Astrocyte (in vitro differentiated cells and primary cell): ENCODE results near the gene ASPN. TPM values are rescaled to one million over a fixed set of nuclear protein-coding genes. Genes with fewer than 3 reads are reported as not detected.

ENCODE experiments used
- DNase-seq: peaks from one replicate; pipeline ENCODE4 v3.0.0-alpha.2; 2010; ENCODE audit warnings: low read depth
- FAIRE-seq: peaks from 2 replicates; lab custom pipeline; 2011; peaks lifted over from hg19 to GRCh38; lab: Jason Lieb, UNC
- H2AFZ ChIP-seq: 2 replicates; pipeline ENCODE4 v1.6.0; 2012; ENCODE audit warnings: low read depth, low read length, inconsistent platforms
- H3K27ac ChIP-seq: 2 replicates; pipeline ENCODE4 v1.5.1; 2011; ENCODE audit warnings: low read depth, low read length, inconsistent platforms
- H3K27me3 ChIP-seq: 2 replicates; pipeline ENCODE4 v1.6.0; 2011; ENCODE audit warnings: low read length, inconsistent platforms; ENCODE audit not compliant: insufficient read depth
- H3K36me3 ChIP-seq: 2 replicates; pipeline ENCODE4 v1.5.1; 2011; ENCODE audit warnings: low read length, inconsistent platforms; ENCODE audit not compliant: insufficient read depth
- H3K4me1 ChIP-seq: 2 replicates; pipeline ENCODE4 v1.5.1; 2011; ENCODE audit warnings: low read length, inconsistent platforms; ENCODE audit not compliant: insufficient read depth
- H3K4me2 ChIP-seq: 2 replicates; pipeline ENCODE4 v1.6.0; 2012; ENCODE audit warnings: low read length, inconsistent platforms
- H3K4me3 ChIP-seq: 2 replicates; pipeline ENCODE4 v1.5.1; 2011; ENCODE audit warnings: low read depth, mild to moderate bottlenecking, low read length, inconsistent platforms; ENCODE audit not compliant: insufficient read depth
- H3K79me2 ChIP-seq: 2 replicates; pipeline ENCODE4 v1.6.0; 2012; ENCODE audit warnings: mild to moderate bottlenecking, low read length, inconsistent platforms; ENCODE audit not compliant: insufficient read depth
- H3K9ac ChIP-seq: 2 replicates; pipeline ENCODE4 v1.6.0; 2012; ENCODE audit warnings: mild to moderate bottlenecking, low read length, inconsistent platforms
- H3K9me3 ChIP-seq: 2 replicates; pipeline ENCODE4 v1.5.1; 2012; ENCODE audit warnings: low read depth, mild to moderate bottlenecking, low read length, inconsistent platforms; ENCODE audit not compliant: insufficient read depth
- H4K20me1 ChIP-seq: 2 replicates; pipeline ENCODE4 v1.6.0; 2012; ENCODE audit warnings: low read length, inconsistent platforms; ENCODE audit not compliant: insufficient read depth
- H3K27ac Mint-ChIP-seq: one replicate; pipeline ENCODE4 v1.8.0; 2021; ENCODE audit warnings: mild to moderate bottlenecking, mixed read lengths; ENCODE audit not compliant: unreplicated experiment
- H3K27me3 Mint-ChIP-seq: one replicate; pipeline ENCODE4 v1.8.0; 2021; ENCODE audit warnings: low read depth, mixed read lengths; ENCODE audit not compliant: unreplicated experiment
- H3K36me3 Mint-ChIP-seq: one replicate; pipeline ENCODE4 v1.8.0; 2021; ENCODE audit warnings: low read depth, mixed read lengths; ENCODE audit not compliant: unreplicated experiment
- H3K4me1 Mint-ChIP-seq: one replicate; pipeline ENCODE4 v1.8.0; 2021; ENCODE audit warnings: low read depth, mixed read lengths; ENCODE audit not compliant: unreplicated experiment
- H3K4me3 Mint-ChIP-seq: one replicate; pipeline ENCODE4 v1.8.0; 2021; ENCODE audit warnings: mild to moderate bottlenecking, moderate library complexity, mixed read lengths; ENCODE audit not compliant: unreplicated experiment
- H3K9me3 Mint-ChIP-seq: one replicate; pipeline ENCODE4 v1.8.0; 2021; ENCODE audit warnings: mild to moderate bottlenecking, mixed read lengths; ENCODE audit not compliant: unreplicated experiment
- EZH2 ChIP-seq: IDR thresholded peaks from 2 replicates; pipeline ENCODE4 v1.6.1; 2012; ENCODE audit warnings: mild to moderate bottlenecking, low read length, inconsistent platforms; ENCODE audit not compliant: insufficient read depth
- total RNA-seq: library from RNA; stranded (reverse); gene quantifications from 2 replicates; pipeline ENCODE4 v1.2.1, GENCODE V29; 2021
- TF ChIP-seq, protein P1 (sequence below): IDR thresholded peaks from 2 replicates; pipeline ENCODE4 v1.5.1; 2011; ENCODE audit warnings: low read depth, mild to moderate bottlenecking, inconsistent platforms, low read length, moderate library complexity; ENCODE audit not compliant: insufficient read depth

ASPN gene
- total RNA-seq, 1 donor from 2014 or later: not detected

DNA sequence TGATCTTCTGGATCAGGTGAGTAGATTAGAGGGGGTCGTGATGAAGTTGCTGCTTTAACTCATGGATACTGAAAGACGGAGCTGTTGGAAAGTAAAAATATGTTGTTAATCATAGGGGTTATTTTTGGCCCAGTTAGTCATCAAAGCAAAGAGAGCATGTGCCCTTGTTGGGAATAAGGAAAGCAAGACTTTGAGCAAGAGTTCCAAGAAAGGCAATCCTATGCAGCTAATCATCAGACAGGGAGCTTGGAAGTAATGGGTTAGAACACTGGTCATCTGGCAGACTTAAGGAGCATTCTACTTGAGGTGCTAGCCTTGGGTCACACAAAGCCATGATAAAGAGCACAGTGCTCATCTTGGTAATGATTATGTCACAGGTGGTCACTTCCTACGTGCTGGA lies 18.3 kb downstream of the ASPN start:
- Mint-ChIP-seq H3K4me1 (peaks cover 15% of the 10 kb centered on the region), H3K9me3 (no peaks in the 10 kb centered on the region), H3K27ac (peak overlapping the region; percentile 0), H3K27me3 (no peaks in the 10 kb centered on the region), H3K4me3 (no peak overlapping the region), H3K36me3 (no peaks in the 10 kb centered on the region)
- peak overlapping the region; percentile 66 for H3K4me2 ChIP-seq
- H3K36me3 ChIP-seq: no peaks in the 10 kb centered on the region
- H4K20me1 ChIP-seq: no peaks in the 10 kb centered on the region
- no peak overlapping the region for H3K4me3 ChIP-seq
- peak overlapping the region; percentile 11 for H3K9ac ChIP-seq
- H2AFZ ChIP-seq: peak overlapping the region; percentile 38
- TF ChIP-seq, protein P1, sequence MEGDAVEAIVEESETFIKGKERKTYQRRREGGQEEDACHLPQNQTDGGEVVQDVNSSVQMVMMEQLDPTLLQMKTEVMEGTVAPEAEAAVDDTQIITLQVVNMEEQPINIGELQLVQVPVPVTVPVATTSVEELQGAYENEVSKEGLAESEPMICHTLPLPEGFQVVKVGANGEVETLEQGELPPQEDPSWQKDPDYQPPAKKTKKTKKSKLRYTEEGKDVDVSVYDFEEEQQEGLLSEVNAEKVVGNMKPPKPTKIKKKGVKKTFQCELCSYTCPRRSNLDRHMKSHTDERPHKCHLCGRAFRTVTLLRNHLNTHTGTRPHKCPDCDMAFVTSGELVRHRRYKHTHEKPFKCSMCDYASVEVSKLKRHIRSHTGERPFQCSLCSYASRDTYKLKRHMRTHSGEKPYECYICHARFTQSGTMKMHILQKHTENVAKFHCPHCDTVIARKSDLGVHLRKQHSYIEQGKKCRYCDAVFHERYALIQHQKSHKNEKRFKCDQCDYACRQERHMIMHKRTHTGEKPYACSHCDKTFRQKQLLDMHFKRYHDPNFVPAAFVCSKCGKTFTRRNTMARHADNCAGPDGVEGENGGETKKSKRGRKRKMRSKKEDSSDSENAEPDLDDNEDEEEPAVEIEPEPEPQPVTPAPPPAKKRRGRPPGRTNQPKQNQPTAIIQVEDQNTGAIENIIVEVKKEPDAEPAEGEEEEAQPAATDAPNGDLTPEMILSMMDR: no peak
- no peak for TF ChIP-seq EZH2
- no peaks in the 10 kb centered on the region for H3K79me2 ChIP-seq
- DNase-seq: peak; percentile 98
- peaks cover 7% of the 10 kb centered on the region for H3K4me1 ChIP-seq
- H3K27ac ChIP-seq: peak overlapping the region; percentile 71
- H3K9me3 ChIP-seq: no peaks in the 10 kb centered on the region
- H3K27me3 ChIP-seq: no peaks in the 10 kb centered on the region
- peak; percentile 97 for FAIRE-seq

DNA sequence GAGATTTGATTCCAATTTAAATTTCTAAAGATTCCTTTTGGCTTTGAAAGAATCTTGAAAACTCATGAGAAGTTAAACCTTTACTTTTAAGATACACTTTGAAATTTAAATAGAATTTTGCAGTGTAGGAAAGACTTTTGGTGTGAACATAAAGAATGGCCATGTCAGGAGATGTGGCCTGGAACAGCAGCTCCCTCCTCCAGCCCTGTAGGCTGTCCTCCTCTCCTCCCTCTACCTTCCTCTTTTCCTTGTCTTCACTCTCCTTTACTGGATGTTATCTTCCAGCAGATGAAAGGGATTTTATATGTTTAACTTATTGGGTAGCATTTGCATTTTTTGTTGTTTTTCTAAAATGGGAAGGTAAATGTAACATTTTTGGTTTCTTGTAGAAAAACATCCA lies 18.9 kb downstream of the ASPN start:
- peak overlapping the region; percentile 66 for H3K4me2 ChIP-seq
- Mint-ChIP-seq H3K36me3 (no peaks in the 10 kb centered on the region), H3K4me1 (peaks cover 14% of the 10 kb centered on the region), H3K27ac (peak overlapping the region; percentile 0), H3K27me3 (no peaks in the 10 kb centered on the region), H3K9me3 (no peaks in the 10 kb centered on the region), H3K4me3 (no peak overlapping the region)
- no peaks in the 10 kb centered on the region for H3K9me3 ChIP-seq
- DNase-seq (no peak), FAIRE-seq (no peak)
- peak overlapping the region; percentile 71 for H3K27ac ChIP-seq
- H3K79me2 ChIP-seq: no peaks in the 10 kb centered on the region
- no peak overlapping the region for H3K4me3 ChIP-seq
- peak overlapping the region; percentile 11 for H3K9ac ChIP-seq
- no peaks in the 10 kb centered on the region for H3K36me3 ChIP-seq
- H4K20me1 ChIP-seq: no peaks in the 10 kb centered on the region
- no peaks in the 10 kb centered on the region for H3K27me3 ChIP-seq
- H3K4me1 ChIP-seq: peaks cover 7% of the 10 kb centered on the region
- H2AFZ ChIP-seq: no peak overlapping the region
- TF ChIP-seq, protein P1: no peak
- TF ChIP-seq EZH2: no peak

DNA sequence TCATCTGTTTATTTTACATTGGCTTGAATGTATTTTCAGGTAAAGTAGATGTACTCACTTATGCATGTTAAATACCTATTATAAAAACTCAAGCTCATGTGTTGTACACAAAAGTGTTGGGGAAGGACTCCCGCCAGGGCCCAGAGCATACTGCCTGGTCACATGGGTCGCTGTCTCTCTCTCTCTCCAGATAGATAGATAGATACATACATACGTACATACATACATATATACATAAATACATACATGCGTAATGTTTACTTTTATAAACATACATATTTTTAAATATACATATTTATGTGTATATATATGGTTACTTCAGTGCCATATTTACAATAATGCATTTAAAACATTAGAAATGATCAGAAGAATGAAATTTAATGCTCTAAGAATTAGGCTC lies 24.7 kb downstream of the ASPN start:
- no peaks in the 10 kb centered on the region for H4K20me1 ChIP-seq
- no peaks in the 10 kb centered on the region for H3K4me1 ChIP-seq
- no peaks in the 10 kb centered on the region for H3K36me3 Mint-ChIP-seq
- H3K4me3 Mint-ChIP-seq: no peak overlapping the region
- FAIRE-seq: no peak
- no peak for TF ChIP-seq EZH2
- TF ChIP-seq, protein P1: no peak
- H3K9me3 ChIP-seq: no peaks in the 10 kb centered on the region
- no peaks in the 10 kb centered on the region for H3K4me1 Mint-ChIP-seq
- no peak overlapping the region for H3K9ac ChIP-seq
- no peaks in the 10 kb centered on the region for H3K27me3 ChIP-seq
- no peaks in the 10 kb centered on the region for H3K9me3 Mint-ChIP-seq
- H3K27ac ChIP-seq: no peak overlapping the region
- H3K36me3 ChIP-seq: no peaks in the 10 kb centered on the region
- H2AFZ ChIP-seq: no peak overlapping the region
- no peak overlapping the region for H3K4me3 ChIP-seq
- H3K27ac Mint-ChIP-seq: no peak overlapping the region
- H3K79me2 ChIP-seq: no peaks in the 10 kb centered on the region
- DNase-seq: no peak
- H3K27me3 Mint-ChIP-seq: no peaks in the 10 kb centered on the region
- H3K4me2 ChIP-seq: no peak overlapping the region
